Body of pancreas (tissue), 4 donors: Measurements from ENCODE around the gene SNX1. TPM values are rescaled to one million over a fixed set of nuclear protein-coding genes. Genes with fewer than 3 reads are reported as not detected.

ENCODE experiments used
- ATAC-seq: fragments of 150-250 bp; one replicate; pipeline ENCODE4 v1.9.1; 2016
- DNase-seq, 4 donors: peaks; one replicate each; pipeline ENCODE4 v3.0.0-alpha.2; 2019
- H3K27ac ChIP-seq, 4 donors: fragments of 200-600 bp; sonication (generic); 1 replicate in 3 of 4; 2 replicates in 1 of 4; pipeline versions ENCODE4 v1.5.1 to v1.6.1; 2016 to 2019; ENCODE audit warnings: mild to moderate bottlenecking in 1 of 4, mixed read lengths in 1 of 4, moderate library complexity in 1 of 4
- H3K27me3 ChIP-seq, 2 donors: fragments of 200-600 bp; sonication (generic); one replicate each; pipeline ENCODE4 v1.6.0; 2016; ENCODE audit warnings: mild to moderate bottlenecking in 1 of 2
- H3K36me3 ChIP-seq, 2 donors: fragments of 200-600 bp; sonication (generic); replicated peaks in 1 of 2; 2 replicates each; pipeline ENCODE4 v1.5.1; 2016; ENCODE audit warnings: low read depth in 2 of 2; ENCODE audit not compliant: insufficient read depth in 1 of 2
- H3K4me1 ChIP-seq: fragments of 200-600 bp; sonication (generic); one replicate; pipeline ENCODE4 v1.6.0; 2016
- H3K4me3 ChIP-seq, 2 donors: fragments of 200-600 bp; sonication (generic); 1 replicate in 1 of 2; 2 replicates in 1 of 2; pipeline ENCODE4 v1.5.1; 2016 to 2019
- H3K9me3 ChIP-seq, 3 donors: fragments of 200-600 bp; sonication (generic); 1 replicate in 2 of 3; 2 replicates in 1 of 3; pipeline ENCODE4 v1.5.1; 2016
- CTCF ChIP-seq, 7 experiments: fragments of 450-650 bp in 4 of 7; fragments of 200-600 bp in 3 of 7; sonication (generic) in 3 of 7; IDR thresholded peaks; one replicate each; pipeline ENCODE4 v1.5.1; 2016 to 2019; ENCODE audit warnings: antibody characterized with exemption in 7 of 7
- POLR2A ChIP-seq, 3 donors: fragments of 450-650 bp; IDR thresholded peaks; one replicate each; pipeline ENCODE4 v1.6.1; 2016; ENCODE audit warnings: antibody characterized with exemption in 3 of 3, mild to moderate bottlenecking in 2 of 3
- WGBS, 2 donors: methylation state at CpG; one replicate each; pipeline ENCODE4 v1.1.5; 2017; 5-methylcytosine and 5-hydroxymethylcytosine counted together
- intact Hi-C: fragments of 100-400 bp; cut with DNase I; formaldehyde crosslinking; loops from one replicate; pipeline ENCODE4 v1.15.1; 2023
- small RNA-seq: library from RNA; depleted of rRNA; stranded (forward); fragments of <200 nt; gene quantifications from one replicate; pipeline ENCODE3, GENCODE V24; 2016
- total RNA-seq, 2 donors: library from RNA; depleted of rRNA; stranded (reverse); fragments of >200 nt; gene quantifications; one replicate each; pipeline ENCODE4 v1.1.0, GENCODE V29; 2016

The SNX1 gene
- total RNA-seq, 2 donors from 2014 or later, result 26.7 to 27.4 TPM

GRCh38 chr15:64187396-64188191 is 91.8 kb downstream of the SNX1 start:
- no peak for TF ChIP-seq POLR2A (IDR thresholded peaks at IDR 0.05)
- no peak for TF ChIP-seq CTCF (IDR thresholded peaks at IDR 0.05)
- H3K4me1 ChIP-seq, result no peaks in the 10 kb centered on the region
- WGBS, 2 donors, result 94 to 100% methylated on average over 2 of the region's 2 CpGs
- H3K4me3 ChIP-seq, result no peak overlapping the region
- intact Hi-C loops, result no loop called here
- no peaks in the 10 kb centered on the region for H3K9me3 ChIP-seq
- ATAC-seq (no peak), DNase-seq (no peak)
- no peaks in the 10 kb centered on the region for H3K27me3 ChIP-seq
- no peak overlapping the region for H3K27ac ChIP-seq
- no peaks in the 10 kb centered on the region for H3K36me3 ChIP-seq

Small RNA genes lying within 50 kb of the gene (small RNA-seq; reads per million reads assigned to genes)
- not detected for gene RF00019

Other genes with a start within 250 kb of the SNX1 start
- gene DAPK2, start 49.5 kb upstream of the SNX1 start, total RNA-seq, result 1 to 10 TPM; 2.9 to 5.9 TPM
- gene CIAO2A, start 2.1 kb upstream of the SNX1 start, total RNA-seq, result 10 to 100 TPM; 48.1 to 57.1 TPM
- under 1 TPM; under 0.01 to 0.78 TPM for gene SNX22, start 55.7 kb downstream of the SNX1 start, total RNA-seq
- gene PPIB, start 67.0 kb downstream of the SNX1 start, total RNA-seq, result 1,000 to 10,000 TPM in 1 of 2 donors, 100 to 1,000 TPM in 1; 159 to 1,343 TPM